K562 (cell line): Measurements from ENCODE around the gene NRP1.

Experiments
- NBN ChIP-seq: fragments of 450-650 bp; IDR thresholded peaks from 2 replicates; pipeline ENCODE4 v1.6.1; 2016; ENCODE audit warnings: low read depth, mild to moderate bottlenecking
- NFYB ChIP-seq: IDR thresholded peaks from 2 replicates; pipeline ENCODE4 v1.6.1; 2011; ENCODE audit warnings: mild to moderate bottlenecking, moderate library complexity; ENCODE audit not compliant: insufficient read length; ENCODE audit errors: extremely low read depth
- NR2F6 ChIP-seq: fragments of 450-650 bp; formaldehyde crosslinking; IDR thresholded peaks from 2 replicates; pipeline ENCODE4 v1.4.0; 2020; ENCODE audit warnings: mild to moderate bottlenecking
- NRF1 ChIP-seq, 2 experiments: fragments of 450-650 bp; IDR thresholded peaks in 1 of 2; conservative IDR thresholded peaks in 1 of 2; 2 replicates each; pipeline ENCODE4 v1.6.1; 2014; ENCODE audit warnings: mild to moderate bottlenecking in 2 of 2
- POLR2AphosphoS5 ChIP-seq: IDR thresholded peaks from 2 replicates; pipeline ENCODE4 v1.6.1; 2011; ENCODE audit warnings: mild to moderate bottlenecking, low read depth, low read length, moderate library complexity; ENCODE audit not compliant: control insufficient read depth, insufficient read depth
- POLR2G ChIP-seq: fragments of 200-400 bp; formaldehyde crosslinking; IDR thresholded peaks from 2 replicates; pipeline ENCODE4 v1.6.1; 2017; ENCODE audit warnings: low read depth, mild to moderate bottlenecking, antibody characterized with exemption, low read length, moderate library complexity
- TOE1 ChIP-seq, 2 experiments: fragments of 450-650 bp in 1 of 2; sonication (generic) in 1 of 2; formaldehyde crosslinking in 1 of 2; IDR thresholded peaks; 2 replicates each; pipeline versions ENCODE4 v1.7.1 to v1.8.0; 2016 to 2022; ENCODE audit warnings: borderline replicate concordance in 2 of 2, mild to moderate bottlenecking in 2 of 2, antibody characterized with exemption in 1 of 2, inconsistent platforms in 1 of 2, low read depth in 1 of 2, missing genetic modification reagents in 1 of 2, moderate library complexity in 1 of 2
- TF ChIP-seq, protein P1 (sequence below): sonication (generic); formaldehyde crosslinking; IDR thresholded peaks from 2 replicates; pipeline ENCODE4 v1.8.0; 2022; ENCODE audit warnings: mild to moderate bottlenecking, missing genetic modification reagents, borderline replicate concordance
- TF ChIP-seq, protein P2 (sequence below), 3 experiments: IDR thresholded peaks in 2 of 3; conservative IDR thresholded peaks in 1 of 3; 2 replicates each; pipeline ENCODE4 v1.5.1; 2011 to 2012; ENCODE audit warnings: low read length in 3 of 3, mild to moderate bottlenecking in 3 of 3, control low read depth in 2 of 3, improper control_type of control experiment in 1 of 3, inconsistent platforms in 1 of 3, low read depth in 1 of 3, mixed read lengths in 1 of 3, moderate library complexity in 1 of 3; ENCODE audit not compliant: insufficient read depth in 2 of 3

DNA sequence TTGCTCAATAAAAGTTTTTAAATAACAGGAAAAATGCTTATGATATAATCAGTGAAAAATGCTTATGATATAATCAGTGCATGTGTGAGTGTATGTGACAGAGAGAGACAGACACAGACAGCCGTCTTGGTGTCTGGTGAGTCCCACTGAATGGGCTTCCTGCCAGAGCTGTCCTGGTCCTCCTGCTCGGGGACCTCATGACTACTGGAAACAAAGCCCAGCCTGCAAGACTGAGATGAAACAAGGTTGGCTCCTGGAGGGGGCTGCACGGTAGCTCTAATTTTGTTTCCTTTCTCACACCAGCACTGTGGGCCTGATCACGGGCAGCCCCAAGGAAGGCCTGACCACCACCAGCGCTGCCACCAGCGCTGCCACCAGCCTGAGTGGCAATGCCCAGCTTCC, 57.3 kb downstream of the NRP1 start:
- TF ChIP-seq NR2F6 (no peak), POLR2AphosphoS5 (no peak), NRF1 (conservative IDR thresholded peaks at IDR 0.05 in 1 of 2, IDR thresholded peaks at IDR 0.05 in 1 of 2) (no peak), TOE1 (IDR thresholded peaks at IDR 0.05; ENCODE audit: borderline replicate concordance) (no peak), TOE1 (CRISPR knock-in tag; IDR thresholded peaks at IDR 0.05; ENCODE audit: borderline replicate concordance, low read depth) (no peak), NBN (no peak), POLR2G (no peak), NFYB (no peak)
- TF ChIP-seq, protein P1, sequence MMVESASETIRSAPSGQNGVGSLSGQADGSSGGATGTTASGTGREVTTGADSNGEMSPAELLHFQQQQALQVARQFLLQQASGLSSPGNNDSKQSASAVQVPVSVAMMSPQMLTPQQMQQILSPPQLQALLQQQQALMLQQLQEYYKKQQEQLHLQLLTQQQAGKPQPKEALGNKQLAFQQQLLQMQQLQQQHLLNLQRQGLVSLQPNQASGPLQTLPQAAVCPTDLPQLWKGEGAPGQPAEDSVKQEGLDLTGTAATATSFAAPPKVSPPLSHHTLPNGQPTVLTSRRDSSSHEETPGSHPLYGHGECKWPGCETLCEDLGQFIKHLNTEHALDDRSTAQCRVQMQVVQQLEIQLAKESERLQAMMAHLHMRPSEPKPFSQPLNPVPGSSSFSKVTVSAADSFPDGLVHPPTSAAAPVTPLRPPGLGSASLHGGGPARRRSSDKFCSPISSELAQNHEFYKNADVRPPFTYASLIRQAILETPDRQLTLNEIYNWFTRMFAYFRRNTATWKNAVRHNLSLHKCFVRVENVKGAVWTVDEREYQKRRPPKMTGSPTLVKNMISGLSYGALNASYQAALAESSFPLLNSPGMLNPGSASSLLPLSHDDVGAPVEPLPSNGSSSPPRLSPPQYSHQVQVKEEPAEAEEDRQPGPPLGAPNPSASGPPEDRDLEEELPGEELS (CRISPR knock-in tag) = no peak
- TF ChIP-seq, protein P2, sequence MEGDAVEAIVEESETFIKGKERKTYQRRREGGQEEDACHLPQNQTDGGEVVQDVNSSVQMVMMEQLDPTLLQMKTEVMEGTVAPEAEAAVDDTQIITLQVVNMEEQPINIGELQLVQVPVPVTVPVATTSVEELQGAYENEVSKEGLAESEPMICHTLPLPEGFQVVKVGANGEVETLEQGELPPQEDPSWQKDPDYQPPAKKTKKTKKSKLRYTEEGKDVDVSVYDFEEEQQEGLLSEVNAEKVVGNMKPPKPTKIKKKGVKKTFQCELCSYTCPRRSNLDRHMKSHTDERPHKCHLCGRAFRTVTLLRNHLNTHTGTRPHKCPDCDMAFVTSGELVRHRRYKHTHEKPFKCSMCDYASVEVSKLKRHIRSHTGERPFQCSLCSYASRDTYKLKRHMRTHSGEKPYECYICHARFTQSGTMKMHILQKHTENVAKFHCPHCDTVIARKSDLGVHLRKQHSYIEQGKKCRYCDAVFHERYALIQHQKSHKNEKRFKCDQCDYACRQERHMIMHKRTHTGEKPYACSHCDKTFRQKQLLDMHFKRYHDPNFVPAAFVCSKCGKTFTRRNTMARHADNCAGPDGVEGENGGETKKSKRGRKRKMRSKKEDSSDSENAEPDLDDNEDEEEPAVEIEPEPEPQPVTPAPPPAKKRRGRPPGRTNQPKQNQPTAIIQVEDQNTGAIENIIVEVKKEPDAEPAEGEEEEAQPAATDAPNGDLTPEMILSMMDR (IDR thresholded peaks at IDR 0.05 in 2 of 3, conservative IDR thresholded peaks at IDR 0.05 in 1 of 3; ENCODE audit: insufficient read depth in 2 of 3, low read depth in 1 of 3, low read length in 3 of 3) = no peak
